ENCODE results near the gene FLAD1. TPM values are rescaled to one million over a fixed set of nuclear protein-coding genes. Genes with fewer than 3 reads are reported as not detected.

Gene FLAD1
- total RNA-seq, 1 experiment from 2014 or later, result 88.3 TPM

- TF ChIP-seq NFATC4 (CRISPR knock-in tag; IDR thresholded peaks at IDR 0.05) (no peak), ZNF281 (CRISPR knock-in tag; IDR thresholded peaks at IDR 0.05) (no peak), NFYB (CRISPR knock-in tag; conservative IDR thresholded peaks at IDR 0.05; ENCODE audit: low read depth) (no peak), FOXK1 (CRISPR knock-in tag; IDR thresholded peaks at IDR 0.05) (no peak), E2F1 (CRISPR knock-in tag; IDR thresholded peaks at IDR 0.05) (no peak), PREB (CRISPR knock-in tag; IDR thresholded peaks at IDR 0.05; ENCODE audit: borderline replicate concordance) (no peak), JAZF1 (CRISPR knock-in tag; IDR thresholded peaks at IDR 0.05) (no peak), CBFB (CRISPR knock-in tag; IDR thresholded peaks at IDR 0.05; ENCODE audit: low read depth) (no peak)
Measured at GRCh38 chr1:154952664-154953063, 30.5 kb upstream of the FLAD1 start (continued).

GRCh38 chr1:154953611-154954038 is 29.5 kb upstream of the FLAD1 start:
- DNase-seq (ENCODE audit: low spot score), result no peak
- H3K4me1 Mint-ChIP-seq, result peaks cover 48% of the 10 kb centered on the region
- no peak for TF ChIP-seq ATF1 (CRISPR knock-in tag; IDR thresholded peaks at IDR 0.05)
- no peak for TF ChIP-seq ZNF219 (CRISPR knock-in tag; IDR thresholded peaks at IDR 0.05; ENCODE audit: borderline replicate concordance)
- no peaks in the 10 kb centered on the region for H3K9me3 Mint-ChIP-seq
- no peak overlapping the region for H3K27ac Mint-ChIP-seq
- H3K4me3 Mint-ChIP-seq, result no peak overlapping the region
- no peaks in the 10 kb centered on the region for H3K27me3 Mint-ChIP-seq (ENCODE audit: low read depth)
- H3K36me3 Mint-ChIP-seq, result peaks cover 4% of the 10 kb centered on the region
- ChIA-PET POLR2A (interaction anchor here (1.4 kb wide), 1 partner anchor 17 kb away, joined by 5 read pairs; the partner anchor contains the start of gene SHC1), CTCF (interaction anchor here (0.8 to 3.8 kb wide), 4 partner anchors 31 to 97 kb away, joined by 3 to 77 read pairs (median 4); partner anchors contain the start of gene ADAM15)
- ATAC-seq, result no peak

GRCh38 chr1:154954541-154954940 is 28.6 kb upstream of the FLAD1 start:
- H3K27me3 Mint-ChIP-seq (ENCODE audit: low read depth), result no peaks in the 10 kb centered on the region
- H3K9me3 Mint-ChIP-seq, result no peaks in the 10 kb centered on the region
- H3K4me3 Mint-ChIP-seq, result peak overlapping the region; percentile 97
- DNase-seq (ENCODE audit: low spot score) (no peak), ATAC-seq (no peak)
- POLR2A ChIA-PET, result interaction anchor here (2.0 to 4.6 kb wide), 2 partner anchors 11 to 17 kb away, joined by 7 to 66 read pairs; partner anchors contain the start of genes CKS1B and SHC1
- H3K36me3 Mint-ChIP-seq, result peaks cover 5% of the 10 kb centered on the region
- TF ChIP-seq ESRRA (CRISPR knock-in tag; IDR thresholded peaks at IDR 0.05; ENCODE audit: borderline replicate concordance) (no peak), STAT6 (CRISPR knock-in tag; conservative IDR thresholded peaks at IDR 0.05; ENCODE audit: low read depth) (no peak), KAT7 (CRISPR knock-in tag; IDR thresholded peaks at IDR 0.05; ENCODE audit: borderline replicate concordance) (no peak), ZBTB21 (CRISPR knock-in tag; IDR thresholded peaks at IDR 0.05; ENCODE audit: borderline replicate concordance) (no peak), ZNF671 (CRISPR knock-in tag; IDR thresholded peaks at IDR 0.05) (no peak), ZSCAN18 (CRISPR knock-in tag; IDR thresholded peaks at IDR 0.05) (no peak)
- peaks cover 48% of the 10 kb centered on the region for H3K4me1 Mint-ChIP-seq
- CTCF ChIA-PET, result interaction anchor here (0.6 to 3.8 kb wide), 7 partner anchors 17 to 395 kb away, joined by 3 to 77 read pairs (median 3); partner anchors contain the start of genes ADAM15 and SHC1
- no peak overlapping the region for H3K27ac Mint-ChIP-seq
